ENCODE data around the gene RPS27. TPM values are rescaled to one million over a fixed set of nuclear protein-coding genes. Genes with fewer than 3 reads are reported as not detected.

Gene RPS27
- total and polyA plus RNA-seq, 10 of the 15 experiments (the other 5 are each of a cell fraction or from before 2014, with no cell fraction given): 2,708 to 14,234 (median 8,874) TPM

- TF ChIP-seq PRDM15 (CRISPR knock-in tag; IDR thresholded peaks at IDR 0.05) (no peak), CUX1 (IDR thresholded peaks at IDR 0.05; ENCODE audit: insufficient replicate concordance, low read depth, low read length) (no peak), KAT2A (conservative IDR thresholded peaks at IDR 0.05; ENCODE audit: control insufficient read depth, low read depth, low read length) (no peak), TCF3 (IDR thresholded peaks at IDR 0.05; ENCODE audit: borderline replicate concordance, insufficient read depth, low read depth, low read length) (peak; percentile 80; the same call in 1 of the 2 replicates), TARDBP (IDR thresholded peaks at IDR 0.05; ENCODE audit: borderline replicate concordance) (no peak), TBL1XR1 (IDR thresholded peaks at IDR 0.05; ENCODE audit: low read depth, low read length) (0 out of 2 replicates have a peak, but pooled peaks have one; percentile 50), RUNX3 (IDR thresholded peaks at IDR 0.05; ENCODE audit: low read length) (no peak), IRF3 (IDR thresholded peaks at IDR 0.05) (peak; percentile 87), CEBPB (IDR thresholded peaks at IDR 0.05; ENCODE audit: borderline replicate concordance in 1 of 2, low read depth in 2 of 2, low read length in 2 of 2) (no peak), ZBTB11 (CRISPR knock-in tag; IDR thresholded peaks at IDR 0.05) (no peak), SMAD1 (IDR thresholded peaks at IDR 0.05; ENCODE audit: low read depth, partially characterized antibody) (no peak), FOXK2 (IDR thresholded peaks at IDR 0.05) (peak; percentile 87), GATAD2B (conservative IDR thresholded peaks at IDR 0.05; ENCODE audit: low read depth) (peak; percentile 92; the same call in 1 of the 2 replicates), YY1 (IDR thresholded peaks at IDR 0.05; ENCODE audit: low read depth, low read length) (peak; percentile 93), GABPA (IDR thresholded peaks at IDR 0.05; ENCODE audit: low read depth) (no peak)
Observed at GRCh38 chr1:153967107-153967999, 23.2 kb upstream of the RPS27 start, which contains the start of gene CREB3L4 (continued).
